Gastrocnemius medialis (tissue), 4 donors: ENCODE data around the gene PNMA6A.
"Not testable (repeated sequence)": the region's sequence is repeated elsewhere in the genome, so short reads cannot be mapped to it uniquely, and the experiment has no call there.

Experiments used
- CTCF ChIP-seq, 5 experiments: fragments of 450-650 bp in 3 of 5; fragments of 200-600 bp in 2 of 5; sonication (generic) in 2 of 5; IDR thresholded peaks in 4 of 5; conservative IDR thresholded peaks in 1 of 5; 1 replicate in 4 of 5; 2 replicates in 1 of 5; pipeline ENCODE4 v1.5.1; 2016 to 2019; ENCODE audit warnings: antibody characterized with exemption in 5 of 5, mild to moderate bottlenecking in 3 of 5, moderate library complexity in 3 of 5
- POLR2A ChIP-seq, 2 donors: fragments of 450-650 bp; IDR thresholded peaks; one replicate each; pipeline ENCODE4 v1.6.1; 2017; ENCODE audit warnings: antibody characterized with exemption in 2 of 2, mild to moderate bottlenecking in 2 of 2, moderate library complexity in 2 of 2

- TF ChIP-seq CTCF (IDR thresholded peaks at IDR 0.05 in 4 of 5, conservative IDR thresholded peaks at IDR 0.05 in 1 of 5); POLR2A (IDR thresholded peaks at IDR 0.05): not testable (repeated sequence)
Measured at GRCh38 chrX:153113851-153114250, 41.6 kb downstream of the PNMA6A start.
